Hindlimb muscle (tissue), 1 donor: Measurements from ENCODE around the gene C16orf86. TPM values are rescaled to one million over a fixed set of nuclear protein-coding genes. Genes with fewer than 3 reads are reported as not detected.
A peak's percentile ranks its signal among the peaks of the same experiment; 100 is the strongest.

Experiments
- DNase-seq: peaks from one replicate; pipeline ENCODE4 v3.0.0-alpha.2; 2013
- polyA plus RNA-seq: library from polyadenylated mRNA; unstranded; fragments of 120-200 nt; gene quantifications from one replicate; pipeline ENCODE4 v1.2.1, GENCODE V29; 2013; ENCODE audit not compliant: insufficient read length

Gene C16orf86, protein sequence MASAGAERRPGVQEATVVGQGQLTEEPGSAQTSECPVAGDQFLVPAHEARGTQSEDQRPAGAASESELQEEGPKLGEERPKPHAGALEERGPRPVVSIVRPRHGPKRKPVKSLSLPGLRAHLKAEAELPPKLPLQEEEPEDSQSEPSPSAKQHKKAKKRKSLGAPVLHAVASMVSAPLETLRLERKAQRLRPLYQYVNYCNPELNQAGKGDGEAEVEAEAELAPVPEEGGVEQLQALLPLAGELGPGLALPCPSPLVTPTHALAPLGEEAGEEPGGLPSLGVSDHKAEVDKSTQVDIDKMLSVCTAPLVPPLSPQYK
- polyA plus RNA-seq: 2.6 TPM

DNA sequence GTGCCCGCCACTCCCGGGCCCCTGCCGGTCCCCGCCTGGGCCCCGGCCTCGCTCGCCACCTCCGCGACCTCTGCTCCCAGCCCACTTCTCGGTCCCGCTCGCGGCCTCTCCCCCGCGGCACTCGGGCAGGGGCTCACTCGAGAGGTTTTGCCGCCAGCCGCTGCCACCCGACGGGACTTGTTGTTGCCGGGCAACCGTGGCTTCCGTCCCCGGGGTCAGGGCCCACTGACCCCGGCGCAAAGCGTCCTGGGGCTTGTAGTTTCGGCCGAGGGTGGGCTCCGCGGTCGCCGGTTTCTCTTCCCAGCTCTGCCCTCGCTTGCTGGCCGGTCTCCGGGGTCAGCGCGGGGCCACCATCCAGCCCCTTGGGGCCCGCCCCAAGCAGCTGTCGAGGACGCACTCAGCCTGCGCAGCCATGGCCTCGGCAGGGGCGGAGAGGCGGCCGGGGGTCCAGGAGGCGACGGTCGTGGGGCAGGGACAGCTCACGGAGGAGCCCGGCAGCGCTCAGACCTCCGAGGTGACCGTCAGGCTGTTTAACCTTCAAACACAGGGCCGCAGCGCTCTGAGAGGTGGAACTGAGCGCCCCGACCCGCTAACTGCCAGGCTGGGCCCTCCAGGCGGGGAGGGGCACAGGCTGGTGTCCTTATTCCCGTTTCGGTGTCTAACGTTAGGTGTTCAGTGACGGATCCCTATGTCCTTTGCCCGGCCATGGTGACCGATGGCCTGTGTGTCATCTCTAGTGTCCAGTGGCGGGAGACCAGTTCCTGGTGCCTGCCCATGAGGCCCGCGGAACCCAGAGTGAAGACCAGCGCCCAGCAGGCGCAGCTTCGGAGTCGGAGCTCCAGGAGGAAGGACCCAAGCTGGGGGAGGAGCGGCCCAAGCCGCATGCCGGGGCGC, at the start of gene C16orf86, which contains the start of gene ENKD1:
Gene C16orf86 (plus strand): TSS at position 256 of the 894 bp plus-strand sequence. CDS start 157 bp downstream, at position 413.
Gene ENKD1 (minus strand): TSS at position 192 of the 894 bp plus-strand sequence. CDS start 308 bp downstream, outside the sequence.
- DNase-seq: peak; percentile 84

DNA sequence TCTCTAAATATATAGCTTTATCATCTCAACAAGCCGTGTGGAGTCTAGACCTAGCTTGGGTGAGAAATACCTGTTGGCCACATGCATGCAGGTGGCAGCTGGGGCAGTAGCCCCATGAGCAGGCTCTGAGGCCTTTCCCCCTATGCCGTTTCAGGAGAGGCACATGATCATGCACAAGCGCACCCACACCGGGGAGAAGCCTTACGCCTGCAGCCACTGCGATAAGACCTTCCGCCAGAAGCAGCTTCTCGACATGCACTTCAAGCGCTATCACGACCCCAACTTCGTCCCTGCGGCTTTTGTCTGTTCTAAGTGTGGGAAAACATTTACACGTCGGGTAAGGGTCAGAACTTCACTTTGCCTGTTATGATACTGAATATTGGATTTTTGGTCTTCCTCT, 38.4 kb upstream of the C16orf86 start:
- DNase-seq: no peak

DNA sequence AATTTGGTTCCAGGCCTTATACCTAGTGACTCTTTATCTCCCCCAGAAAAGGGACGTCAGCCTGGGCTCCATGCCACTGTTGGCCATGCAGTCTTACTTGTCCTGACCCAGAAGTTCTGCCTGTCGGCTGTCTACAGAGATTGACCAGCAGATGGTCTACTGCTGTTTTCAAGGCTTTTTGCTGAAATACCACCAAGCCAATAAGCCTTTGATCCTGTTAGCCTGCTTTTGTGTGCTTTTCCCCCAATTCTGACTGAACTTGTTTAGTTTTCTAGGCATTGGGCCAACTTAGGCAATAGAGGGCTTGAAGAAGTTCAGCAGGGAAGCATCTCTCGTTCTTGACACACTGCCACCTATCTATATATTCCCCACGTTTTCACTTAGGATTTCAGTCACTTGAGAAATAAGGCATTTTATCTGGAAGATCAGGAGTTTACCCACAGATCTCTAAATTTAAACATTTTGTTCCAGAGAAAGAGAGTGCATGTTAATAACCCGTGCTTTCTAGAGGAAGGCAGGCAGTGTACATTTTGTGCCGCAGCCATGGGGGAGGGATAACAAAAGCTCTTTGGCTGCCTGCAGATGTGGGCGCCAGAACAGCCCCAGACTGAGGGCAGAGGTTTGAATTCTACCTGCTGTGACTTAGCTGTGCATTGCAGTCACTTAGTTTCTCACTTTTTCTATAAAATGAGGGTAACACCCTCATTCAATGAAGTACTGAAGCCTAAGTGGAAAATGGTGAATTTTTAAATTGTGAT, 34.0 kb upstream of the C16orf86 start:
- DNase-seq: no peak

DNA sequence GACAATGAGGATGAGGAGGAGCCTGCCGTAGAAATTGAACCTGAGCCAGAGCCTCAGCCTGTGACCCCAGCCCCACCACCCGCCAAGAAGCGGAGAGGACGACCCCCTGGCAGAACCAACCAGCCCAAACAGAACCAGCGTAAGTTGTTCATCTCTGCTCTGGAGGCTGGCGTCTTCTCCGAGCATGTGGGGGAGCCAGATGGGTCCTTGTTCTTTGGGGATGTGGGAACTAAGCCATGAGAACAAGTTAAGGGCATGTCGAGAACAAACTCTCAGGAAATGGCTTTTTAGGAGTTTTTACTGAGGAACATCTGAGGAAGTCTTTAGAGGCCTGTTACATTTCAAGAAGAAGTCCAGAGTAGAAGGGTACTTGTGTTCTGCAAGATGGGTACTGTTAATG, 29.9 kb upstream of the C16orf86 start:
- DNase-seq: no peak

DNA sequence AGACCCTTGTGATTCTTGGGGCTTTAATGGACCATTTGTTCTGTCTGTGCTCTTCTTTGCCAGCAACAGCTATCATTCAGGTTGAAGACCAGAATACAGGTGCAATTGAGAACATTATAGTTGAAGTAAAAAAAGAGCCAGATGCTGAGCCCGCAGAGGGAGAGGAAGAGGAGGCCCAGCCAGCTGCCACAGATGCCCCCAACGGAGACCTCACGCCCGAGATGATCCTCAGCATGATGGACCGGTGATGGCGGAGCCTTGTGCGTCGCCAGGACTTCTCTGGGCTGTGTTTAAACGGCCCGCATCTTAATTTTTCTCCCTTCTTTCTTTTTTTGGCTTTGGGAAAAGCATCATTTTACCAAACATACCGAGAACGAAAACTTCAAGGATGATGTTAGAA, 29.0 kb upstream of the C16orf86 start:
- DNase-seq: no peak

DNA sequence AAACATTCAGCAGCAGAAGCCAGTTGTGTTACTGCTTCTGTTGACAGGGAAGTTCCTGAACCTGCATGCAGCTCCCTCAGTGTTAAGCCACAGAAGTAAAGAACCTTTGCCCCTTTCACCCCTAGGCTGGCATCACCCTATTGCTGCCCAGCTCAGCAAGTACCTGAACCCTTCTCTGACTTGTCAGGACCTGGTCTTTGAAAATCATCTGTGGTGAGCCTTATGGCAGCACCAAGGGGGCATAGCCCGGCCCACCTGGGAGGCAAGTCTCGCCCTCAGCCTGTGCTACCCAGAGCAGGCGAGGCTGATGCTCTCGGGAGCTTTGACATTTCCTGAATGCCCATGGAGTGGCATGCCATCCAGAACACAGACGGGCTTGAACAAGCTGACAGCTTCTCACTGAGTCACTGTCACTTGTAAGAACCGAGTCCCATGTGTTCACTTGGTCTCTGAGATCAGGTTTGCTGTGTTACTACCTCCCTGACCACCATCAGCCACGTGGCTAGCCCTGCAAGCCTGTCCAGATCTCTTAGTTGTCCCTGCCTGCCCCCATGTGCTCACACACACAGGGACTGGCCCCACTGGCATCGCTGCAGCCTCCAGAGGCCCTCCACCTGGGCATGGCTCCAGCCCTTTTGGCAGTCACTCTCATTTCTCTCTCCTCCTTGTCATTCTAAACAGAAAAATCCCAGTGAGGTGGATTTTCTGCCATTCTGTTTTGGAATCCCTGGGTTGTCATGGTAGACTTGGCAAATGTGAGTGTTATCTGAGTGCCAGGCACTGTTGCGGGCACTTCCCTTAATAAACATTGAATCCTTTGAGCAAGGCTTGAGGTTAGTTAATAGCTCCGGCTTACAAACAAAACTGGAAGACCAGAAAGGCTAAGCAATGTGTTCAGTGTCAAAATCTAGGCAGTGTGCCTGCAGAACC, 24.6 kb upstream of the C16orf86 start:
- no peak for DNase-seq

DNA sequence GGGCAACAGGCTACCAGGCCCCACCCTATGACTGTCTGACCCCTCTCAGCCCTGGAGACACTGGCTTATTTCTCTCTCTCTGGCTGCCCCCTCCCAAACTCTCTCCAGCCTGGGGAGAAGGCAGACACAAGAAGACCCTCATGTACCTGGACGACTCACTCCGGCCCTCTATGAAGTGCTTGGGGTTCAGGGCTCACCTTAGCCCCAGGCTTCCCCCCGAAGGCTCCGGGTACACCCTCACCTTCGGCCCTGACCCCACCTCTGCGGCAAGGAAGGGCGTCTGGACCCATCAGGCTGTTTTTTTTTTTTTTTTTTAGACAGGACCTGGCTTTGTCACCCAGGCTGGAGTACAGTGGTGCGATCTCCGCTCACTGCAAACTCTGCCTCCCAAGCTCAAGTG, 22.6 kb upstream of the C16orf86 start:
- DNase-seq: no peak

DNA sequence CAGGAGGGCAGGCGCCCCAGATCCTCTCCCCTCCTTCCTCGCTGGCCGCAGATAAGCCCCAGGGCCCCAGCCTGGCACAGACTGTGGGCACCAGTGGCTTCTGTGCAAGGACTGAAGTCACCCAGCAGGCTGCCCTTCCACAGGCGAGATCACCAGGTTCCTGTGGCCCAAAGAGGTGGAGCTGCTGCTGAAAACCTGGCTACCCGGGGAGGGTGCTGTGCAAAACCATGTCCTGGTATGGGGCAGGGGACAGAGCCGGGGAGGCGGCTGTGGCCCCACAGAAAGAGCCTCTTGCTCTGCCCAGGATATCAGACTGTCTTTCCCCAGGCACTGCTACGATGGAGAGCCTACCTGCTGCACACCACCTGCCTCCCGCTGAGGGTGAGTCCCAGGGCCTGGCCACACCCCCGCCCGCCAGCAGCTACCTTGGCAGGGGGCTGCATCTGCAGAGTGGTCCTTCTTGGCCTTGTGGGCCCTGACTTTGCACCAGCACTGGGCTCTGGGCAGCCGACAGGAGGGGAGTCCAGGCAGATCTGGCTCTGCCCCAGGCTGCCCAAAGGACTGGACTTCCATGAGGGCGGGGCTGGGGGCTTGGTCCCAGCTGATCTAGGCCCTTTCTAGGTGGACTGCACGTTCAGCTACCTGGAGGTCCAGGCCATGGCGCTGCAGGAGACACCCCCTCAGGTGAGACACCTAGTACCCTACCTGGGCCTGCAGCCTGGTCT, 21.1 kb upstream of the C16orf86 start:
- DNase-seq: no peak

DNA sequence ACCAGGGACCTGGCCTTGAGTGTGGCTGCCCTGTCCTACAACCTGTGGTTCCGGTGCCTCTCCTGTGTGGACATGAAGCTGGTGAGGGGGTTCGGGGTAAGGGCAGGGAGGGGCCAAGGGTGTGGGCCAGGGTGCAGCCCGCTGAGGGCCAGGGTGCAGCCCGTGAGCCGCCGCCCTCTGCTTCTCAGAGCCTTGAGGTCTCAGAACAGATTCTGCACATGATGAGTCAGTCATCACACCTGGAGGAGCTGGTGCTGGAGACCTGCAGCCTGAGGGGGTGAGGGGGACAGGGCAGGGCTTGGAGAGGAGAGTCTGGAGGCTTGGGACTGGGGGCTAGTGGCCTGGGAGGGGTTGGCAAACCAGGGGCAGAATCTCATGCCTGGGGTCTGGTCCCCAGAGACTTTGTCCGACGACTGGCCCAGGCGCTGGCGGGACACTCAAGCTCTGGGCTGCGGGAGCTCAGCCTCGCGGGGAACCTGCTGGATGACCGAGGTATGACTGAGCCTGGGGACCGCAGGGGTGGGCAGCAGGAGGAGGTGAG, 19.4 kb upstream of the C16orf86 start:
- DNase-seq: no peak

DNA sequence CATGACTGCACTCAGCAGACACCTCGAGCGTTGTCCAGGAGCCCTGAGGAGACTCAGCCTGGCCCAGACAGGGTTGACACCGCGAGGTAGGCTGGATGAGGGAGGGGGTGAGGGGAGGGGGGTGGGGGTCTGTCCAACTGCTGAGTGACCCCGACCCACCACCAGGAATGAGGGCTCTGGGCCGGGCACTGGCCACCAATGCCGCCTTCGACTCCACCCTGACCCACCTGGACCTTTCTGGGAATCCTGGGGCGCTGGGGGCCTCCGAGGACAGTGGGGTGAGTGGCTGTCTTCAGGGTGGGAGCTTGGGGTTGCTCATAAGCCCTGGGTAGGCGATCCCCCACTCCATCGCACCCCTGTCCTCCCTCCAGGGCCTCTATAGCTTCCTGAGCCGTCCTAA, 18.9 kb upstream of the C16orf86 start:
- DNase-seq: no peak

DNA sequence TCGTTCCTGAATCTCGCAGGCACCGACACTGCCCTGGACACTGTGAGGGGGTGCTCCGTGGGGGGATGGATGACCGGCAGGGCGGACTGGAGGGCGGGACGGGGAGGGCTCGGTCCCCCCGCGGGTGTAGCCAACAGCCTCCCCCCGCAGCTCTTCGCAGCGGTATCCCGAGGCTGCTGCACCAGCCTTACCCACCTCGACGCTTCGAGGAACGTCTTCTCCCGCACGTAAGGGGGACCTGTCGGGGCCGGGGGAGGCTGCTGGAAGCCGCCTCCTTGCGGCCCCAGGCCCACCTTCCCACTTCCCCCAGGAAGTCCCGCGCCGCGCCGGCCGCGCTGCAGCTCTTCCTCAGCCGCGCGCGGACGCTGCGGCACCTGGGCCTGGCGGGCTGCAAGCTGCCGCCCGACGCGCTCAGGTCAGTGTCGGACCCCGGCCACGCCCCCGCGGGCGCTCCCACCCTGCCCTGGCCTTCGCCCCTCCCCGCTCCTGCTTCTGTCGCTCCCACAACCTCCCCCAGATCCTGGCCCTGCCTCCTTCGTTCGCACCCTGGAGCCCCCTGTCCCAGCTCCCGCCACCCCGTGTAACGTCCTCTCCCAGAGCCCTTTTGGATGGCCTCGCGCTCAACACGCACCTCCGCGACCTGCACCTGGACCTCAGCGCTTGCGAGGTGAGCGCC, 18.4 kb upstream of the C16orf86 start:
- DNase-seq: no peak

DNA sequence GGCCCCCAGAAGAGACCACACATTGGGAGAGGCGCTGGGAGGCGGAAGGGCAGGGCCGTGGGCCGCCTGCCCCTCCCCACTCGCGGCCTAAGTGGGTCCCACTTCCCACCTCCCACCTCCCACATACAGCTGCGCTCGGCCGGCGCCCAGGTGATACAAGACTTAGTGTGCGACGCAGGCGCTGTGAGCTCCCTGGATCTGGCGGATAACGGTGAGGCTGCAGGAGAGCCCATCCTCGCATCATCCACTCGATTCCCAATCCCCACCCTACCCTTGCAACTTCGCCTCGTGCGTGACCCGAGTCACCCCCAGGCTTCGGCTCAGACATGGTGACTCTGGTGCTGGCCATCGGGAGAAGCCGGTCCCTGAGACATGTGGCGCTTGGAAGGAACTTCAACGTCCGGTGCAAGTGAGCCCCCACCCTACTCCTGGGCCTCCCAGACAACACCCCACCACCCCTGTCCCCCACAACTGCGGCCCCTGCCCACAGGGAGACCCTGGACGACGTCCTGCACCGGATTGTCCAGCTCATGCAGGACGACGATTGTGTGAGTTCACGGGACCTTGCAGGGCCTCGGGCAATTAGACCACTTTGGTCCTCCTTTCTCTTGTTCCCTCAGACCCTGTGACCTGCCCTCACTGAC, 17.7 kb upstream of the C16orf86 start:
- no peak for DNase-seq

DNA sequence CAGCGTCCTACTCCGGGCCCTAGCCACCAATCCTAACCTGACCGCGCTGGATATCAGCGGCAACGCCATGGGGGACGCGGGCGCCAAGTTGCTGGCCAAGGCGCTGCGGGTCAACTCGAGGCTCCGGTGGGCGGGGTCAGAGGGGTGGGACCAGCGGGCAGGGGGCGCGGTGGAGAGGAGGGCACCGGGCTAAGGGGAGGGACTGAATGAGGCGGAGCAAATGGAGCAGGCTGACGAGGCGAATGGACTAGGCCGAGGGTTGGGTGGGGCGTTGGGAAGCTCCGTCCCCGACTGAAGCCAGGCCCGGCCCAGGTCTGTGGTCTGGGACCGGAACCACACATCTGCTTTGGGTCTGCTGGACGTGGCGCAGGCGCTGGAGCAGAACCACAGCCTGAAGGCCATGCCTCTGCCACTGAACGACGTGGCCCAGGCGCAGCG, 17.1 kb upstream of the C16orf86 start:
- no peak for DNase-seq

DNA sequence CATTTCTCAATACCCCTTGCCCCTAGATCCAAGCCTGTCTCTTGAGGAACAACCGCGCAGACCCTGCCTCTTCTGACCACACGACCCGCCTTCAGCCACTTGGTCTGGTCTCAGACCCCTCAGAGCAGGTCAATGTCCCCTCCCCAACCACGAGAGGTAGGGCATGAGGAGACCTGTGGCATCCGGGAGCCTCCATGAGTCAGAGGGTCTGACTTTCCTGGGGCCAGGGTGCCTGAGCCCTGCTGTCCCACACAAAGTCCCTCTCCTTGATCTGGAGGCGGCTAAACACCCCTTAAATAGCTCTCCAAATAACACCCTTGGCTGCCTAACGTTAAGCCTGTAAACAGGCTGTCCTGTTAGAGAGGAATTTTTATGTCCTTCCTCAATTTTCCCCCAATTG, 16.6 kb upstream of the C16orf86 start:
- no peak for DNase-seq

DNA sequence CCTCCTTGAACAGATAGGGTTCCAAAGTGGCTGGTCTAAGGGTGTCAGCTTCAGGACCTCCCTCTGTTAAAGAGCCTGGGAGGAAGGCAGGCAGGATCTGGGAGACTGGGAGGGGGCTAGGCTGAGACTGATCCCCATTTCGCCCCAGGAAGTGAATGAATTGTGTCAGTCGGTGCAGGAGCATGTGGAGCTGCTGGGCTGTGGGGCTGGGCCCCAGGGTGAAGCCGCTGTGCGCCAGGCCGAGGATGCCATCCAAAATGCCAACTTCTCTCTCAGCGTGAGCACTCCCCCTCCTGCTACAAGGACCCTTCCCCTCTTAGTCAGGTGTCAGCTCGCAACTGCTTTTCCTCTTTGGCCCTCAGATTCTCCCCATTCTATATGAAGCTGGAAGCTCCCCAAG, 15.6 kb upstream of the C16orf86 start:
- no peak for DNase-seq

DNA sequence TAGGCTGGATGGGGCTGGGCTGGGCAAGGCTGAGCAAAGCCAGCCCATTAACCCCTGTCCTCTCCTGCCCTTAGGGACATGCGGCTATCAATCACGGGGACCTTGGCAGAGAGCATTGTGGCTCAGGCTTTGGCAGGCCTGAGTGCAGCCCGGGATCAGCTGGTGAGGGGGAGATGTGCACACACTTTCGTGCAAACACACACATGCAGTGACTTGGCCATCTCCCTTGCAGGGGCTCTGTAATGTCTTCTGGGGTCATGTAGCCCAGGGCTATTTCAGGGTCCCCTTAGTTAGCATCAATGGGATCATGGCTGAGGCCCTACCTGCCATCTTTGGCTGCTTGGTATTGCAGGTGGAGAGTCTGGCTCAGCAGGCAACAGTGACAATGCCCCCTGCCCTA, 14.8 kb upstream of the C16orf86 start:
- DNase-seq: no peak

DNA sequence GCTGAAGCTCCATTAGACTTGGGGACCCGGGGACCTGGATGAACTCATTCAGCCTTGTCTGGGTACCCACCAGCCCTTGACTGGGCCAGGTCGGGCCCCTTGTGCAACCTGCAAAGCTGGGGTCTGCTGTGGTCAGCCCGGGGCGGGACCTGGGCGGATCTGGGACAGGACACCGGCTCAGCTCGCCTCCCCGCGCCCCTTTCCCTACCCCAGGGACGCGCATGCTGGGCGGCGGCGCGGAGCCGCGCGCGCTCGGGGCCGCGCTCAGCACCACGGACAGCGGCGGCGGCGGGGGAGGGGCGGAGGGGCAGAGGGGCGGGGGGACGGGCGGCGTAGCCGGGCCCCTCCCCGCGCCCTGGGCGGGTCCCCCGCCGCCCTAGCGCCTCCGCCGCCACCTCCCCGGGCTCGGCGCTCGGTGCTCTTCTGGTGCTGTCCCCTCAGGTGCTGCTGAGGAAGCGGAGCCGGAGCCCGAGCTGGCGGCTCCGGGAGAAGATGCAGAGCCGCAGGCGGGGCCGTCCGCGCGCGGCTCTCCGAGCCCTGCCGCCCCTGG, 14.0 kb upstream of the C16orf86 start:
- DNase-seq: no peak

DNA sequence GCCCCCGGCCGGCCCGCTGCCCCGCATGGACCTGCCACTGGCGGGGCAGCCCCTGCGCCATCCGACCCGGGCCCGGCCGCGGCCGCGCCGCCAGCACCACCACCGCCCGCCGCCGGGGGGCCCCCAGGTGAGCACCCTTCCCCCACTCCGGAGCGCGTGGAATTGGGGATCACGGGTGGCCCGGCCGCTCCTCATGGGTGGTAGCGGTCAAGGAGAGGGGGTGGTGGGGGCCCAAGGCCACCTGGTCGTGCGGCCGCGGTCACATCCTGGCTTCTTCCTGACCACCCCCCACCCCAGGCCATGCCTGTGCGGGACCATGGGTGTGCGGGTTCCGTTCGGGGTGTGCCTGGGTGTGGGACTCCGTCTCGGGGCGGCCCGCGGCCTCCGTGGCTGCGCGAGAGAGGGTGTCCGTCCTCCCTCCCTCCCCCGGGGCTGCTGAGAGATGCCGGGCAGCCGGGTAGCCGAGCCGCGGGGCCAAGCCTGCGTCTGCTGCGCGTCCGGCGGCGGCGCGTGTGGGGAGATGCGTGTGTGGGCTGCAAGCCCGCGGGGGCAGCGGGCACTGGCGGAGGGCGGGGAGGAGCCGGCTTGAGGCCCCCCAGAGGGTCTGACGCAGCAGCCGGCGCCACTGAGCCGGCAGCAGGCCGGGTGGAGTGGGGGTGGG, 13.4 kb upstream of the C16orf86 start:
- no peak for DNase-seq
